Astrocyte (in vitro differentiated cells and primary cell): Measurements from ENCODE around the gene RAB35. TPM values are rescaled to one million over a fixed set of nuclear protein-coding genes. Genes with fewer than 3 reads are reported as not detected.

Source experiments
- DNase-seq: peaks from one replicate; pipeline ENCODE4 v3.0.0-alpha.2; 2010; ENCODE audit warnings: low read depth
- FAIRE-seq: peaks from 2 replicates; lab custom pipeline; 2011; peaks lifted over from hg19 to GRCh38; lab: Jason Lieb, UNC
- H2AFZ ChIP-seq: 2 replicates; pipeline ENCODE4 v1.6.0; 2012; ENCODE audit warnings: low read depth, low read length, inconsistent platforms
- H3K27ac ChIP-seq: 2 replicates; pipeline ENCODE4 v1.5.1; 2011; ENCODE audit warnings: low read depth, low read length, inconsistent platforms
- H3K27me3 ChIP-seq: 2 replicates; pipeline ENCODE4 v1.6.0; 2011; ENCODE audit warnings: low read length, inconsistent platforms; ENCODE audit not compliant: insufficient read depth
- H3K36me3 ChIP-seq: 2 replicates; pipeline ENCODE4 v1.5.1; 2011; ENCODE audit warnings: low read length, inconsistent platforms; ENCODE audit not compliant: insufficient read depth
- H3K4me1 ChIP-seq: 2 replicates; pipeline ENCODE4 v1.5.1; 2011; ENCODE audit warnings: low read length, inconsistent platforms; ENCODE audit not compliant: insufficient read depth
- H3K4me2 ChIP-seq: 2 replicates; pipeline ENCODE4 v1.6.0; 2012; ENCODE audit warnings: low read length, inconsistent platforms
- H3K4me3 ChIP-seq: 2 replicates; pipeline ENCODE4 v1.5.1; 2011; ENCODE audit warnings: low read depth, mild to moderate bottlenecking, low read length, inconsistent platforms; ENCODE audit not compliant: insufficient read depth
- H3K79me2 ChIP-seq: 2 replicates; pipeline ENCODE4 v1.6.0; 2012; ENCODE audit warnings: mild to moderate bottlenecking, low read length, inconsistent platforms; ENCODE audit not compliant: insufficient read depth
- H3K9ac ChIP-seq: 2 replicates; pipeline ENCODE4 v1.6.0; 2012; ENCODE audit warnings: mild to moderate bottlenecking, low read length, inconsistent platforms
- H3K9me3 ChIP-seq: 2 replicates; pipeline ENCODE4 v1.5.1; 2012; ENCODE audit warnings: low read depth, mild to moderate bottlenecking, low read length, inconsistent platforms; ENCODE audit not compliant: insufficient read depth
- H4K20me1 ChIP-seq: 2 replicates; pipeline ENCODE4 v1.6.0; 2012; ENCODE audit warnings: low read length, inconsistent platforms; ENCODE audit not compliant: insufficient read depth
- H3K27ac Mint-ChIP-seq: one replicate; pipeline ENCODE4 v1.8.0; 2021; ENCODE audit warnings: mild to moderate bottlenecking, mixed read lengths; ENCODE audit not compliant: unreplicated experiment
- H3K27me3 Mint-ChIP-seq: one replicate; pipeline ENCODE4 v1.8.0; 2021; ENCODE audit warnings: low read depth, mixed read lengths; ENCODE audit not compliant: unreplicated experiment
- H3K36me3 Mint-ChIP-seq: one replicate; pipeline ENCODE4 v1.8.0; 2021; ENCODE audit warnings: low read depth, mixed read lengths; ENCODE audit not compliant: unreplicated experiment
- H3K4me1 Mint-ChIP-seq: one replicate; pipeline ENCODE4 v1.8.0; 2021; ENCODE audit warnings: low read depth, mixed read lengths; ENCODE audit not compliant: unreplicated experiment
- H3K4me3 Mint-ChIP-seq: one replicate; pipeline ENCODE4 v1.8.0; 2021; ENCODE audit warnings: mild to moderate bottlenecking, moderate library complexity, mixed read lengths; ENCODE audit not compliant: unreplicated experiment
- H3K9me3 Mint-ChIP-seq: one replicate; pipeline ENCODE4 v1.8.0; 2021; ENCODE audit warnings: mild to moderate bottlenecking, mixed read lengths; ENCODE audit not compliant: unreplicated experiment
- CTCF ChIP-seq: IDR thresholded peaks from 2 replicates; pipeline ENCODE4 v1.5.1; 2011; ENCODE audit warnings: low read depth, mild to moderate bottlenecking, inconsistent platforms, low read length, moderate library complexity; ENCODE audit not compliant: insufficient read depth
- EZH2 ChIP-seq: IDR thresholded peaks from 2 replicates; pipeline ENCODE4 v1.6.1; 2012; ENCODE audit warnings: mild to moderate bottlenecking, low read length, inconsistent platforms; ENCODE audit not compliant: insufficient read depth
- total RNA-seq: library from RNA; stranded (reverse); gene quantifications from 2 replicates; pipeline ENCODE4 v1.2.1, GENCODE V29; 2021

RAB35 gene
- total RNA-seq, 1 donor from 2014 or later: 63.3 TPM

- Histone ChIP-seq H3K4me3 (no peak overlapping the region), H3K4me2 (no peak overlapping the region), H3K79me2 (no peaks in the 10 kb centered on the region), H3K9ac (no peak overlapping the region), H3K27ac (no peak overlapping the region), H3K4me1 (no peaks in the 10 kb centered on the region), H2AFZ (no peak overlapping the region), H3K36me3 (no peaks in the 10 kb centered on the region), H4K20me1 (no peaks in the 10 kb centered on the region), H3K27me3 (peaks cover 12% of the 10 kb centered on the region), H3K9me3 (no peaks in the 10 kb centered on the region)
- H3K4me3 Mint-ChIP-seq: no peak overlapping the region
- no peaks in the 10 kb centered on the region for H3K4me1 Mint-ChIP-seq
- no peak overlapping the region for H3K27ac Mint-ChIP-seq
- TF ChIP-seq CTCF: no peak
- TF ChIP-seq EZH2: no peak
- H3K36me3 Mint-ChIP-seq: peaks cover 8% of the 10 kb centered on the region
- peaks cover 10% of the 10 kb centered on the region for H3K27me3 Mint-ChIP-seq
- FAIRE-seq: no peak
- no peak for DNase-seq
- H3K9me3 Mint-ChIP-seq: no peaks in the 10 kb centered on the region
Measured at GRCh38 chr12:120076651-120077050, 39.9 kb downstream of the RAB35 start.

GRCh38 chr12:120075034-120075616, 41.4 kb downstream of the RAB35 start:
- H3K4me3 Mint-ChIP-seq: no peak overlapping the region
- peaks cover 9% of the 10 kb centered on the region for H3K27me3 Mint-ChIP-seq
- no peaks in the 10 kb centered on the region for H4K20me1 ChIP-seq
- no peaks in the 10 kb centered on the region for H3K9me3 Mint-ChIP-seq
- H3K79me2 ChIP-seq: no peaks in the 10 kb centered on the region
- H3K9ac ChIP-seq: no peak overlapping the region
- no peaks in the 10 kb centered on the region for H3K36me3 ChIP-seq
- no peak overlapping the region for H2AFZ ChIP-seq
- H3K27ac Mint-ChIP-seq: no peak overlapping the region
- no peaks in the 10 kb centered on the region for H3K9me3 ChIP-seq
- TF ChIP-seq EZH2: no peak
- TF ChIP-seq CTCF: no peak
- H3K4me2 ChIP-seq: no peak overlapping the region
- no peak overlapping the region for H3K27ac ChIP-seq
- H3K4me1 Mint-ChIP-seq: no peaks in the 10 kb centered on the region
- DNase-seq (no peak), FAIRE-seq (no peak)
- H3K4me3 ChIP-seq: no peak overlapping the region
- peaks cover 10% of the 10 kb centered on the region for H3K36me3 Mint-ChIP-seq
- H3K27me3 ChIP-seq: peaks cover 11% of the 10 kb centered on the region
- H3K4me1 ChIP-seq: no peaks in the 10 kb centered on the region

DNA sequence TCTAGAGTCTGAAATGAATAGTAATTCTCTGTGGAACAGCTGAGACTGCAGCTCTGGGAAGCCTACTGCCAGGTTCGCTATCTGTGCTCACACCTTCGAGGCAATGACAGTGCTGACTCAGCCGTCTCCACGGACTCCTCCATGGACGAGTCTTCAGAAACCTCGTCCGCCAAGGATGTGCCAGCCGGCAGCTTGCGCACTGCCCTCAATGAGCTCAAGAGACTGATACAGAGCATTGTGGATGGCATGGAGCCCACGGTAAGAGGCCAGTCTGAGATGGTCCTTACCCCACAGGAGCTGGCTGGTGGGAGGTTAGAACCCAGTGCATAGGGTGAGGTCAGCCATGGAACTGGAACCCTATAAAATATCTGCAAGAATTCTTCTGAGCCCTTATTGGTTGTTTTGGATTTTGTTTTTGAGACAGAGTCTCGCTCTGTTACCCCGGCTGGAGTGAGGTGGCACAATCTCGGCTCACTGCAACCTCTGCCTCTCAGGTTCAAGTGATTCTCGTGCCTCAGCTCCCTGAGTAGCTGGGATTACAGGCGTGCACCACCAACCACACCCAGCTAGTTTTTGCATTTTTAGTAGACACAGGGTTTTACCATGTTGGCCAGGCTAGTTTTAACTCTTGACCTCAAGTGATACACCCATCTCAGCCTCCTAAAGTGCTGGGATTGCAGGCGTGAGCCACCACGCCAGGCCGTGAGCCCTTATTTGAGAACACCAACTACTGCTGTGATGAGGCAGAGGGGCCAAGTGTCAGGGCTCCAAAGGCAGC, 43.9 kb downstream of the RAB35 start:
- no peak for FAIRE-seq
- Histone ChIP-seq H4K20me1 (no peaks in the 10 kb centered on the region), H3K4me2 (no peak overlapping the region), H3K4me1 (no peaks in the 10 kb centered on the region), H3K9me3 (no peaks in the 10 kb centered on the region), H3K27ac (no peak overlapping the region), H3K9ac (no peak overlapping the region), H3K79me2 (no peaks in the 10 kb centered on the region), H2AFZ (no peak overlapping the region), H3K4me3 (no peak overlapping the region), H3K27me3 (peaks cover 8% of the 10 kb centered on the region), H3K36me3 (no peaks in the 10 kb centered on the region)
- Mint-ChIP-seq H3K9me3 (no peaks in the 10 kb centered on the region), H3K27me3 (peaks cover 10% of the 10 kb centered on the region), H3K4me3 (no peak overlapping the region), H3K4me1 (no peaks in the 10 kb centered on the region), H3K36me3 (peaks cover 10% of the 10 kb centered on the region), H3K27ac (no peak overlapping the region)
- no peak for DNase-seq
- no peak for TF ChIP-seq CTCF
- no peak for TF ChIP-seq EZH2
